Lower leg skin (tissue), 3 donors: ENCODE measurements around the gene IFFO2.

Source experiments
- POLR2A ChIP-seq, 2 donors: fragments of 450-650 bp; IDR thresholded peaks; one replicate each; pipeline ENCODE4 v1.6.1; 2016 to 2017; ENCODE audit warnings: antibody characterized with exemption in 2 of 2, mild to moderate bottlenecking in 1 of 2, moderate library complexity in 1 of 2
- TF ChIP-seq, protein P1 (sequence below), 3 donors: fragments of 450-650 bp; IDR thresholded peaks; one replicate each; pipeline ENCODE4 v1.5.1; 2016; ENCODE audit warnings: antibody characterized with exemption in 3 of 3, mild to moderate bottlenecking in 3 of 3, moderate library complexity in 2 of 3

DNA sequence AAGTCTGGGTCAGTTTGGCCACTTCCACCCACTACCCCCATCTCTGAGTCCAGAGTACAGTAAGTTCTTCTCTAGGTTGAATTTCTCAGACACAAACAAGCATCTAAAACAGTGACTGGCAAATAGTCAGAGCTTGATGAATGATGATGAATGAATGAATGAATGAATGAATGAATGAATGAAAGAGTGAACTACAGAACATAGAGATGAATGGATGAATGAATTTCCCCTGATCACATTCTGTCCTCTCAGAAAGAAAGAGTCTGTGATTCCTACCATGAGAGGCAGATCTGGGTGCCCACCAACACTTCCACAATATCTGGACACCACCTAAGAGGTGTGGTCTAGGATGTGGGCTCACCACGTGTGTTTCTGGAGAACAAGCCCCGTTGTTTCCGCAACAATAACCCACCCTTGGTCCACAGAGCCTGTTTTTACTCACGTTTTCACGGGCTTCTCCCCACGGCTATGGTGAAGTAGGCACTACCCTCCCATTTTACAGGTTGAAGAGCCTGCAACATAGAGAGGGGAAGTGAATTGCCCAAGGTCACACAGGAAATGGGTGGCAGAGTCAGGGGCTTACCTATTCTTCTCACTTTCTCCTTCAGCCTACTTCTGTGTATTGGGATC is 40.2 kb upstream of the IFFO2 start:
- TF ChIP-seq POLR2A (IDR thresholded peaks at IDR 0.05): no peak
- TF ChIP-seq, protein P1, sequence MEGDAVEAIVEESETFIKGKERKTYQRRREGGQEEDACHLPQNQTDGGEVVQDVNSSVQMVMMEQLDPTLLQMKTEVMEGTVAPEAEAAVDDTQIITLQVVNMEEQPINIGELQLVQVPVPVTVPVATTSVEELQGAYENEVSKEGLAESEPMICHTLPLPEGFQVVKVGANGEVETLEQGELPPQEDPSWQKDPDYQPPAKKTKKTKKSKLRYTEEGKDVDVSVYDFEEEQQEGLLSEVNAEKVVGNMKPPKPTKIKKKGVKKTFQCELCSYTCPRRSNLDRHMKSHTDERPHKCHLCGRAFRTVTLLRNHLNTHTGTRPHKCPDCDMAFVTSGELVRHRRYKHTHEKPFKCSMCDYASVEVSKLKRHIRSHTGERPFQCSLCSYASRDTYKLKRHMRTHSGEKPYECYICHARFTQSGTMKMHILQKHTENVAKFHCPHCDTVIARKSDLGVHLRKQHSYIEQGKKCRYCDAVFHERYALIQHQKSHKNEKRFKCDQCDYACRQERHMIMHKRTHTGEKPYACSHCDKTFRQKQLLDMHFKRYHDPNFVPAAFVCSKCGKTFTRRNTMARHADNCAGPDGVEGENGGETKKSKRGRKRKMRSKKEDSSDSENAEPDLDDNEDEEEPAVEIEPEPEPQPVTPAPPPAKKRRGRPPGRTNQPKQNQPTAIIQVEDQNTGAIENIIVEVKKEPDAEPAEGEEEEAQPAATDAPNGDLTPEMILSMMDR (IDR thresholded peaks at IDR 0.05): no peak
